ENCODE results near the gene PLD3.

The PLD3 gene

GRCh38 chr19:40379446-40380198 lies 31.1 kb downstream of the PLD3 start:
- Histone ChIP-seq H3K9me3 (ENCODE audit: insufficient read depth, low read depth, low read length) (no peaks in the 10 kb centered on the region), H3K9me2 (replicated peaks; ENCODE audit: low read depth, low read length) (no peaks in the 10 kb centered on the region), H3K79me2 (ENCODE audit: insufficient read depth, low read length) (no peaks in the 10 kb centered on the region), H3K36me3 (ENCODE audit: insufficient read depth, low read length) (no peaks in the 10 kb centered on the region), H3K4me3 (ENCODE audit: low read length, poor library complexity, severe bottlenecking) (no peak overlapping the region), H4K20me1 (ENCODE audit: insufficient read depth, low read length, poor library complexity, severe bottlenecking) (no peaks in the 10 kb centered on the region), H3K27me3 (ENCODE audit: insufficient read depth, low read length, poor library complexity, severe bottlenecking) (no peaks in the 10 kb centered on the region), H3K4me1 (ENCODE audit: insufficient read depth, low read length, poor library complexity, severe bottlenecking) (no peaks in the 10 kb centered on the region), H3K9ac (ENCODE audit: low read depth, low read length, poor library complexity, severe bottlenecking) (no peak overlapping the region), H3F3A (ENCODE audit: low read depth) (no peaks in the 10 kb centered on the region), H3K4me2 (ENCODE audit: low read depth, low read length, poor library complexity, severe bottlenecking) (no peak overlapping the region), H2AFZ (ENCODE audit: low read length) (no peak overlapping the region)
- TF ChIP-seq EZH2phosphoT487 (IDR thresholded peaks at IDR 0.05; ENCODE audit: borderline replicate concordance), result no peak
- TF ChIP-seq CTCF (conservative IDR thresholded peaks at IDR 0.05; ENCODE audit: low read length), result no peak

GRCh38 chr19:40380199-40381037 lies 31.9 kb downstream of the PLD3 start:
- Histone ChIP-seq H4K20me1 (ENCODE audit: insufficient read depth, low read length, poor library complexity, severe bottlenecking) (no peaks in the 10 kb centered on the region), H3K27me3 (ENCODE audit: insufficient read depth, low read length, poor library complexity, severe bottlenecking) (no peaks in the 10 kb centered on the region), H2AFZ (ENCODE audit: low read length) (no peak overlapping the region), H3K4me3 (ENCODE audit: low read length, poor library complexity, severe bottlenecking) (no peak overlapping the region), H3K9ac (ENCODE audit: low read depth, low read length, poor library complexity, severe bottlenecking) (no peak overlapping the region), H3K9me2 (replicated peaks; ENCODE audit: low read depth, low read length) (no peaks in the 10 kb centered on the region), H3K9me3 (ENCODE audit: insufficient read depth, low read depth, low read length) (no peaks in the 10 kb centered on the region), H3K4me2 (ENCODE audit: low read depth, low read length, poor library complexity, severe bottlenecking) (no peak overlapping the region), H3K4me1 (ENCODE audit: insufficient read depth, low read length, poor library complexity, severe bottlenecking) (no peaks in the 10 kb centered on the region), H3F3A (ENCODE audit: low read depth) (no peaks in the 10 kb centered on the region), H3K79me2 (ENCODE audit: insufficient read depth, low read length) (no peaks in the 10 kb centered on the region), H3K36me3 (ENCODE audit: insufficient read depth, low read length) (no peaks in the 10 kb centered on the region)
- no peak for TF ChIP-seq CTCF (conservative IDR thresholded peaks at IDR 0.05; ENCODE audit: low read length)
- TF ChIP-seq EZH2phosphoT487 (IDR thresholded peaks at IDR 0.05; ENCODE audit: borderline replicate concordance), result no peak

GRCh38 chr19:40381321-40381720 lies 32.8 kb downstream of the PLD3 start:
- H4K20me1 ChIP-seq (ENCODE audit: insufficient read depth, low read length, poor library complexity, severe bottlenecking), result no peaks in the 10 kb centered on the region
- no peak overlapping the region for H3K9ac ChIP-seq (ENCODE audit: low read depth, low read length, poor library complexity, severe bottlenecking)
- H3K4me1 ChIP-seq (ENCODE audit: insufficient read depth, low read length, poor library complexity, severe bottlenecking), result no peaks in the 10 kb centered on the region

More at GRCh38 chr19:40381321-40381720, 32.8 kb downstream of the PLD3 start:
- Histone ChIP-seq H3K79me2 (ENCODE audit: insufficient read depth, low read length) (no peaks in the 10 kb centered on the region), H3K9me3 (ENCODE audit: insufficient read depth, low read depth, low read length) (no peaks in the 10 kb centered on the region), H3K4me2 (ENCODE audit: low read depth, low read length, poor library complexity, severe bottlenecking) (no peak overlapping the region), H3K27me3 (ENCODE audit: insufficient read depth, low read length, poor library complexity, severe bottlenecking) (no peaks in the 10 kb centered on the region), H3F3A (ENCODE audit: low read depth) (no peaks in the 10 kb centered on the region), H3K9me2 (replicated peaks; ENCODE audit: low read depth, low read length) (no peaks in the 10 kb centered on the region), H2AFZ (ENCODE audit: low read length) (no peak overlapping the region), H3K4me3 (ENCODE audit: low read length, poor library complexity, severe bottlenecking) (no peak overlapping the region), H3K36me3 (ENCODE audit: insufficient read depth, low read length) (no peaks in the 10 kb centered on the region)
- TF ChIP-seq EZH2phosphoT487 (IDR thresholded peaks at IDR 0.05; ENCODE audit: borderline replicate concordance) (no peak), CTCF (conservative IDR thresholded peaks at IDR 0.05; ENCODE audit: low read length) (no peak)

Data from Loucy (cell line).